Right lobe of liver (tissue), 6 donors: ENCODE measurements around the gene GRIA1. TPM values are rescaled to one million over a fixed set of nuclear protein-coding genes. Genes with fewer than 3 reads are reported as not detected.

Experiments
- ATAC-seq, 4 donors: fragments of 200-7000 bp; cut with Tn5 transposase; one replicate each; pipeline ENCODE4 v1.9.1; 2020; ENCODE audit warnings: mild to moderate bottlenecking in 4 of 4, moderate library complexity in 4 of 4
- DNase-seq, 3 donors: peaks; one replicate each; pipeline ENCODE4 v3.0.0-alpha.2; 2020
- H3K27ac ChIP-seq, 3 donors: fragments of 200-600 bp; one replicate each; pipeline ENCODE4 v1.8.0; 2022
- H3K27me3 ChIP-seq, 2 donors: fragments of 200-600 bp; one replicate each; pipeline ENCODE4 v1.8.0; 2022
- H3K36me3 ChIP-seq, 4 donors: fragments of 200-600 bp; sonication (generic) in 1 of 4; one replicate each; pipeline versions ENCODE4 v1.5.1 to v1.8.0; 2017 to 2022; ENCODE audit warnings: control low read depth in 1 of 4
- H3K4me1 ChIP-seq, 4 donors: fragments of 200-600 bp; sonication (generic) in 1 of 4; one replicate each; pipeline versions ENCODE4 v1.5.1 to v1.8.0; 2017 to 2022; ENCODE audit warnings: control low read depth in 1 of 4
- H3K4me3 ChIP-seq, 3 donors: fragments of 200-600 bp; one replicate each; pipeline ENCODE4 v1.8.0; 2022
- H3K9me3 ChIP-seq, 4 donors: fragments of 200-600 bp; sonication (generic) in 1 of 4; one replicate each; pipeline versions ENCODE4 v1.5.1 to v1.8.0; 2017 to 2022; ENCODE audit warnings: control low read depth in 1 of 4
- CTCF ChIP-seq, 4 donors: fragments of 200-600 bp in 3 of 4; fragments of 450-650 bp in 1 of 4; IDR thresholded peaks; one replicate each; pipeline versions ENCODE4 v1.5.1 to v1.8.0; 2016 to 2022; ENCODE audit warnings: antibody characterized with exemption in 4 of 4, mild to moderate bottlenecking in 2 of 4
- POLR2A ChIP-seq: fragments of 450-650 bp; IDR thresholded peaks from one replicate; pipeline ENCODE4 v1.6.1; 2017; ENCODE audit warnings: antibody characterized with exemption, mild to moderate bottlenecking
- WGBS: methylation state at CpG from one replicate; pipeline ENCODE4 v1.1.6; 2018; ENCODE audit warnings: low coverage, low lambda C conversion rate; ENCODE audit not compliant: insufficient coverage; ENCODE audit errors: missing lambda C conversion rate; 5-methylcytosine and 5-hydroxymethylcytosine counted together
- intact Hi-C, 2 donors: fragments of 100-400 bp; cut with DNase I; formaldehyde crosslinking; loops; one replicate each; pipeline versions ENCODE4 v1.11.2 to v1.14.1; 2022
- total RNA-seq, 6 experiments: library from RNA; depleted of rRNA in 2 of 6; stranded (reverse); fragments of >200 nt in 2 of 6; fragmentation: NEBNext Ultra II Directional in 3 of 6; extraction: Animal tissue kit (Norgen Biotek cat#: 25700) in 3 of 6; gene quantifications; one replicate each; pipeline versions ENCODE4 v1.1.0 to v1.2.4, GENCODE V29; 2016 to 2023
- donor health status: DM: no; HTN: yes; CAD: no.
- donor health status: DM: no; HTN: no; CAD: no.
- donor health status: DM: no; HTN: no; CAD: no.
- donor health status: DM: no; HTN: yes; CAD: no.
- donor health status: DM: no; HTN: yes; CAD: no.

The GRIA1 gene
- total RNA-seq, 6 experiments from 2014 or later: not detected

GRCh38 chr5:153546566-153546965, 56.1 kb downstream of the GRIA1 start:
- 67% methylated on average over 1 of the region's 1 CpG for WGBS
- Histone ChIP-seq H3K27me3 (no peaks in the 10 kb centered on the region), H3K4me3 (no peak overlapping the region), H3K4me1 (no peaks in the 10 kb centered on the region), H3K36me3 (no peaks in the 10 kb centered on the region), H3K27ac (no peak overlapping the region), H3K9me3 (no peaks in the 10 kb centered on the region)
- TF ChIP-seq POLR2A: no peak
- no peak for TF ChIP-seq CTCF (IDR thresholded peaks at IDR 0.05)
- DNase-seq (no peak), ATAC-seq (no peak)
- intact Hi-C loops: no loop called here

GRCh38 chr5:153551537-153552079, 61.1 kb downstream of the GRIA1 start:
- no peak for DNase-seq
- Histone ChIP-seq H3K27me3 (no peaks in the 10 kb centered on the region), H3K36me3 (no peaks in the 10 kb centered on the region), H3K27ac (no peak overlapping the region), H3K9me3 (no peaks in the 10 kb centered on the region), H3K4me1 (no peaks in the 10 kb centered on the region), H3K4me3 (no peak overlapping the region)
- ATAC-seq: no peak
- 40% methylated on average over 1 of the region's 1 CpG for WGBS
- TF ChIP-seq CTCF (IDR thresholded peaks at IDR 0.05) (no peak), POLR2A (no peak)
- intact Hi-C loops: no loop called here

GRCh38 chr5:153552886-153553285, 62.4 kb downstream of the GRIA1 start:
- intact Hi-C loops: no loop called here
- no peaks in the 10 kb centered on the region for H3K36me3 ChIP-seq
- no peak for TF ChIP-seq CTCF (IDR thresholded peaks at IDR 0.05)
- no peak for TF ChIP-seq POLR2A
- no peaks in the 10 kb centered on the region for H3K27me3 ChIP-seq
- H3K4me1 ChIP-seq: no peaks in the 10 kb centered on the region
- H3K9me3 ChIP-seq: no peaks in the 10 kb centered on the region
- H3K27ac ChIP-seq: no peak overlapping the region
- H3K4me3 ChIP-seq: no peak overlapping the region
- no peak for ATAC-seq
- no peak for DNase-seq

- TF ChIP-seq POLR2A (no peak), CTCF (IDR thresholded peaks at IDR 0.05) (no peak)
- H3K4me1 ChIP-seq: no peaks in the 10 kb centered on the region
- no peaks in the 10 kb centered on the region for H3K27me3 ChIP-seq
- DNase-seq: peak in 2 of 3 donors; percentile 18 to 47
- no peaks in the 10 kb centered on the region for H3K36me3 ChIP-seq
- intact Hi-C loops: no loop called here
- 32% methylated on average over 6 of the region's 6 CpGs for WGBS
- H3K9me3 ChIP-seq: no peaks in the 10 kb centered on the region
- H3K27ac ChIP-seq: peak overlapping the region in 1 of 3 donors; percentile 38
- ATAC-seq: peak; percentile 85 to 95 (median 90)
- H3K4me3 ChIP-seq: peak overlapping the region; percentile 35 to 43 (median 37)
These were observed 65.1 kb downstream of the GRIA1 start for GRCh38 chr5:153555420-153556114.
